Left lung (tissue), 10 donors: ENCODE data around the gene CAMKK1. TPM values are rescaled to one million over a fixed set of nuclear protein-coding genes. Genes with fewer than 3 reads are reported as not detected.

Experiments used
- ATAC-seq: fragments of 200-7000 bp; cut with Tn5 transposase; one replicate; pipeline ENCODE4 v1.9.1; 2020; ENCODE audit warnings: moderate library complexity
- DNase-seq, 4 donors: peaks; one replicate each; pipeline ENCODE4 v3.0.0-alpha.2; 2013 to 2020
- H3K27ac ChIP-seq, 2 donors: fragments of 200-600 bp; sonication (generic) in 1 of 2; one replicate each; pipeline versions ENCODE4 v1.5.0 to v1.8.0; 2020 to 2021
- H3K27me3 ChIP-seq, 2 donors: fragments of 200-600 bp; sonication (generic) in 1 of 2; one replicate each; pipeline versions ENCODE4 v1.5.0 to v1.8.0; 2020 to 2021
- H3K36me3 ChIP-seq, 2 donors: fragments of 200-600 bp; sonication (generic) in 1 of 2; one replicate each; pipeline versions ENCODE4 v1.5.0 to v1.8.0; 2020 to 2021
- H3K4me1 ChIP-seq, 2 donors: fragments of 200-600 bp; one replicate each; pipeline ENCODE4 v1.8.0; 2021
- H3K4me3 ChIP-seq, 2 donors: fragments of 200-600 bp; sonication (generic) in 1 of 2; one replicate each; pipeline versions ENCODE4 v1.5.0 to v1.8.0; 2020 to 2021; ENCODE audit warnings: mild to moderate bottlenecking in 1 of 2
- H3K9me3 ChIP-seq, 2 donors: fragments of 200-600 bp; sonication (generic) in 1 of 2; one replicate each; pipeline versions ENCODE4 v1.5.0 to v1.8.0; 2020 to 2021
- CTCF ChIP-seq, 2 donors: fragments of 200-600 bp; sonication (generic) in 1 of 2; IDR thresholded peaks; one replicate each; pipeline versions ENCODE4 v1.5.0 to v1.8.0; 2021; ENCODE audit warnings: antibody characterized with exemption in 2 of 2
- intact Hi-C, 2 donors: fragments of 100-400 bp; cut with DNase I; formaldehyde crosslinking; loops; one replicate each; pipeline versions ENCODE4 v1.11.2 to v1.14.2; 2022
- polyA plus RNA-seq, 6 donors: library from polyadenylated mRNA; unstranded; fragments of 120-200 nt; gene quantifications; one replicate each; pipeline ENCODE4 v1.2.1, GENCODE V29; 2013; ENCODE audit not compliant: insufficient read length in 6 of 6
- total RNA-seq, 2 donors: library from RNA; stranded (reverse); fragmentation: NEBNext Ultra II Directional; extraction: Animal tissue kit (Norgen Biotek cat#: 25700); gene quantifications; one replicate each; pipeline ENCODE4 v1.2.1, GENCODE V29; 2021
- donor health status: DM: no; HTN: yes; CAD: no.
- donor health status: DM: no; HTN: no; CAD: no.

Gene CAMKK1
- total and polyA plus RNA-seq, 8 donors = 2.7 to 13.4 (median 3.9) TPM

- Histone ChIP-seq H3K36me3 (peaks cover 0 to 88% of the 10 kb centered on the region in 2 donors), H3K4me3 (no peak overlapping the region), H3K4me1 (no peaks in the 10 kb centered on the region), H3K9me3 (no peaks in the 10 kb centered on the region), H3K27me3 (no peaks in the 10 kb centered on the region), H3K27ac (no peak overlapping the region)
- intact Hi-C loops = no loop called here
- no peak for ATAC-seq
- no peak for DNase-seq
- no peak for TF ChIP-seq CTCF (IDR thresholded peaks at IDR 0.05)
Observed at GRCh38 chr17:3826191-3826590, 66.7 kb downstream of the CAMKK1 start.

DNA sequence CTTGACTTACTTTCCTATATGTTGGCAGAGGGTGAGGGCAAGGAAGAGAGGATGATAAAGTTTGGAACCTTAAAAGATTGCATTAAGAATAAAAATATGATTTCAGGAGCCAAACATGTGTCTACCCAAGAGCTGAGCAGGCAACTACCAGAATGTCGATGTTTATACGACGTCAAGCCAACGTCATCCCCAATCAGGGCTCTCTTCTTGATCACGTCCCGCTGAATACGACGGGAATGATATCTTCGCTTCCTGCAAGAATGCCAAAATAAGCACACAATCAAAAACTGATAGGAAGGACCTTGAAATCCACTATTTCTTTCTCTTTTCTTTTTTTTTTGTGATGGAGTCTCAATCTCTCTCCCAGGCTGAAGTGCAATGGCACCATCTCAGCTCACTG, 71.8 kb downstream of the CAMKK1 start:
- Histone ChIP-seq H3K36me3 (peaks cover 0 to 99% of the 10 kb centered on the region in 2 donors), H3K9me3 (no peaks in the 10 kb centered on the region), H3K4me3 (no peak overlapping the region), H3K4me1 (no peaks in the 10 kb centered on the region), H3K27me3 (no peaks in the 10 kb centered on the region), H3K27ac (no peak overlapping the region)
- DNase-seq (no peak), ATAC-seq (no peak)
- intact Hi-C loops = no loop called here
- TF ChIP-seq CTCF (IDR thresholded peaks at IDR 0.05) = no peak

DNA sequence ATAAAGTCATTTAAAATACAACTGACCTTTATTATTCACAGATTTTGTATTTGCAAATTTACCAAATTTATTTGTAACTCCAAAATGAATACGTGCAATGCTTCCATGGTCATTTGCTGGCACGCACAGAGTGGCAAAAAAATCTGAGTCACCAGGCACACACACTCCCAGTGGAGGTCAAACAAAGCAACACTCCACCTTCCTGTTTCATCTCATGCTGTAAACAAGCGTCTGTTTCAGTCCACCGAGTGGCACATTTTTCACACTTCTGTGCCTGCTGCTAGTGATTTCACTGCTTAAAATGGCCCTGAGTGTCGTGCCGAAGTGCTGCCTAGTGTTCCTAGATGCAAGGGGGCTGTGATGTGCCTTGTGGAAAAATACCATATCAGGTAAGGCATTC, 74.1 kb downstream of the CAMKK1 start:
- no peak for TF ChIP-seq CTCF (IDR thresholded peaks at IDR 0.05)
- Histone ChIP-seq H3K27ac (no peak overlapping the region), H3K9me3 (no peaks in the 10 kb centered on the region), H3K4me1 (no peaks in the 10 kb centered on the region), H3K27me3 (no peaks in the 10 kb centered on the region), H3K36me3 (peaks cover 0 to 100% of the 10 kb centered on the region in 2 donors), H3K4me3 (no peak overlapping the region)
- no peak for ATAC-seq
- no peak for DNase-seq
- intact Hi-C loops = no loop called here

GRCh38 chr17:3817851-3818605, 74.8 kb downstream of the CAMKK1 start:
- Histone ChIP-seq H3K4me3 (no peak overlapping the region), H3K36me3 (peaks cover 0 to 100% of the 10 kb centered on the region in 2 donors), H3K27me3 (no peaks in the 10 kb centered on the region), H3K9me3 (no peaks in the 10 kb centered on the region), H3K4me1 (no peaks in the 10 kb centered on the region), H3K27ac (no peak overlapping the region)
- ATAC-seq = no peak
- DNase-seq = no peak
- TF ChIP-seq CTCF (IDR thresholded peaks at IDR 0.05) = no peak
- intact Hi-C loops = no loop called here

DNA sequence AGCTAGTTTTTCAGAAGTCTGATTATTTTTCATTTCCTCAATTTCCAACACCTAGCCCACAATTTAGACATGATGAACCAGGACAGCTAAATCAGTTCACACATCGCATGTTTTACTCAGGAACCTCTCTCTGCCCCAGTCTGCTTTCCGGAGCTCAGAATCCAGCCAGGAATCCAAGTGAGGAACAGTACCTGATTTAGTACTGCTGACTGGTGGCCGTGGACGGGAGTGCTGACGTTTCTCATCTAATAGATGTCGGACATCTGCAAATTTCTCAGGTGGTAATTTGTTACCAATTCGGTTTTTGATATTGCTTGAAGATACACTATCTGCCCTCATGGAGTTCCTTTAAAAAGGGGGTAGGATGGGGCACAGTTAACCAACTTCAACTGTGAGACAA, 76.9 kb downstream of the CAMKK1 start:
- H3K36me3 ChIP-seq = peaks cover 0 to 100% of the 10 kb centered on the region in 2 donors
- no peaks in the 10 kb centered on the region for H3K27me3 ChIP-seq
- H3K4me1 ChIP-seq = no peaks in the 10 kb centered on the region
- TF ChIP-seq CTCF (IDR thresholded peaks at IDR 0.05) = no peak
- ATAC-seq = no peak
- intact Hi-C loops = no loop called here
- no peak for DNase-seq
- no peaks in the 10 kb centered on the region for H3K9me3 ChIP-seq
- no peak overlapping the region for H3K27ac ChIP-seq
- H3K4me3 ChIP-seq = no peak overlapping the region
